WTC11 (cell line): ENCODE measurements around the gene GRPEL2. TPM values are rescaled to one million over a fixed set of nuclear protein-coding genes. Genes with fewer than 3 reads are reported as not detected.

Source experiments
- ATAC-seq: fragments of 200-7000 bp; cut with Tn5 transposase; 2 replicates; pipeline ENCODE4 v1.10.0; 2021; ENCODE audit warnings: mild to moderate bottlenecking, moderate library complexity
- CTCF ChIA-PET: fragments of 300-600 bp; sonication (Branson Sonifier 250); formaldehyde crosslinking; loops from one replicate; lab custom pipeline; 2021; ENCODE audit warnings: antibody characterized with exemption; lab: Charles Lee
- POLR2A ChIA-PET: fragments of 350-600 bp; sonication (Branson Sonifier 250); formaldehyde crosslinking; loops from one replicate; lab custom pipeline; 2021; ENCODE audit warnings: antibody characterized with exemption; lab: Charles Lee
- DNase-seq: peaks from one replicate; pipeline ENCODE4 v3.0.0; 2021; ENCODE audit warnings: low spot score
- H3K27ac Mint-ChIP-seq: 2 replicates; pipeline ENCODE4 v1.8.0; 2021; ENCODE audit warnings: mixed read lengths
- H3K27me3 Mint-ChIP-seq: 2 replicates; pipeline ENCODE4 v1.8.0; 2021; ENCODE audit warnings: low read depth, mild to moderate bottlenecking, moderate library complexity, mixed read lengths
- H3K36me3 Mint-ChIP-seq: 2 replicates; pipeline ENCODE4 v1.8.0; 2021; ENCODE audit warnings: mixed read lengths
- H3K4me1 Mint-ChIP-seq: 2 replicates; pipeline ENCODE4 v1.8.0; 2022; ENCODE audit warnings: mixed read lengths
- H3K4me3 Mint-ChIP-seq: 2 replicates; pipeline ENCODE4 v1.8.0; 2021; ENCODE audit warnings: mild to moderate bottlenecking, moderate library complexity, mixed read lengths
- H3K9me3 Mint-ChIP-seq: 2 replicates; pipeline ENCODE4 v1.8.0; 2021; ENCODE audit warnings: mixed read lengths
- CREB1 ChIP-seq: sonication (generic); formaldehyde crosslinking; IDR thresholded peaks from 2 replicates; pipeline ENCODE4 v1.8.0; 2023; ENCODE audit warnings: mild to moderate bottlenecking, missing genetic modification reagents
- ESRRA ChIP-seq: sonication (generic); formaldehyde crosslinking; IDR thresholded peaks from 2 replicates; pipeline ENCODE4 v1.8.1; 2022; ENCODE audit warnings: mild to moderate bottlenecking, missing genetic modification reagents, borderline replicate concordance
- FOXP1 ChIP-seq: sonication (generic); formaldehyde crosslinking; IDR thresholded peaks from 2 replicates; pipeline ENCODE4 v1.8.0; 2022; ENCODE audit warnings: missing genetic modification reagents, mild to moderate bottlenecking, moderate library complexity, borderline replicate concordance
- GABPB1 ChIP-seq: sonication (generic); formaldehyde crosslinking; IDR thresholded peaks from 2 replicates; pipeline ENCODE4 v1.8.1; 2023; ENCODE audit warnings: mild to moderate bottlenecking, missing genetic modification reagents
- JUN ChIP-seq: sonication (generic); formaldehyde crosslinking; IDR thresholded peaks from 2 replicates; pipeline ENCODE4 v1.8.0; 2023; ENCODE audit warnings: mild to moderate bottlenecking, missing genetic modification reagents
- KAT7 ChIP-seq: sonication (generic); formaldehyde crosslinking; IDR thresholded peaks from 2 replicates; pipeline ENCODE4 v1.8.1; 2023; ENCODE audit warnings: missing genetic modification reagents, mild to moderate bottlenecking, borderline replicate concordance
- MLX ChIP-seq: sonication (generic); formaldehyde crosslinking; IDR thresholded peaks from 2 replicates; pipeline ENCODE4 v1.8.1; 2023; ENCODE audit warnings: mild to moderate bottlenecking, missing genetic modification reagents, moderate library complexity
- MXD4 ChIP-seq: fragments of 250-450 bp; sonication (Bioruptor Pico); IDR thresholded peaks from 2 replicates; pipeline ENCODE4 v1.8.0; 2021; ENCODE audit warnings: mild to moderate bottlenecking, moderate library complexity, borderline replicate concordance
- NFE2L1 ChIP-seq: sonication (generic); formaldehyde crosslinking; IDR thresholded peaks from 2 replicates; pipeline ENCODE4 v1.8.1; 2023; ENCODE audit warnings: missing genetic modification reagents
- NR2C2 ChIP-seq: sonication (generic); formaldehyde crosslinking; IDR thresholded peaks from 2 replicates; pipeline ENCODE4 v1.8.0; 2022; ENCODE audit warnings: mild to moderate bottlenecking, missing genetic modification reagents
- NR3C1 ChIP-seq: sonication (generic); formaldehyde crosslinking; conservative IDR thresholded peaks from 2 replicates; pipeline ENCODE4 v1.8.1; 2023; ENCODE audit warnings: low read depth, mild to moderate bottlenecking, missing genetic modification reagents
- OVOL2 ChIP-seq: fragments of 250-450 bp; sonication (Bioruptor Pico); IDR thresholded peaks from 2 replicates; pipeline ENCODE4 v1.9.0; 2021; ENCODE audit warnings: mild to moderate bottlenecking, borderline replicate concordance
- PRRX2 ChIP-seq: fragments of 250-450 bp; sonication (Bioruptor Pico); IDR thresholded peaks from 2 replicates; pipeline ENCODE4 v1.8.0; 2021; ENCODE audit warnings: mild to moderate bottlenecking
- TCF7 ChIP-seq: sonication (generic); formaldehyde crosslinking; IDR thresholded peaks from 2 replicates; pipeline ENCODE4 v1.8.0; 2022; ENCODE audit warnings: mild to moderate bottlenecking, low read depth, missing genetic modification reagents, moderate library complexity
- TEAD1 ChIP-seq: sonication (generic); formaldehyde crosslinking; IDR thresholded peaks from 2 replicates; pipeline ENCODE4 v1.8.0; 2022; ENCODE audit warnings: mild to moderate bottlenecking, missing genetic modification reagents
- ZBTB21 ChIP-seq: sonication (generic); formaldehyde crosslinking; IDR thresholded peaks from 2 replicates; pipeline ENCODE4 v1.8.1; 2023; ENCODE audit warnings: mild to moderate bottlenecking, missing genetic modification reagents, borderline replicate concordance
- ZNF138 ChIP-seq: sonication (generic); formaldehyde crosslinking; conservative IDR thresholded peaks from 2 replicates; pipeline ENCODE4 v1.8.1; 2022; ENCODE audit warnings: mild to moderate bottlenecking, moderate library complexity, missing genetic modification reagents
- ZNF416 ChIP-seq: fragments of 250-450 bp; sonication (Bioruptor Pico); IDR thresholded peaks from 2 replicates; pipeline ENCODE4 v1.9.0; 2021; ENCODE audit warnings: mild to moderate bottlenecking, inconsistent platforms
- ZNF512 ChIP-seq: sonication (generic); formaldehyde crosslinking; IDR thresholded peaks from 2 replicates; pipeline ENCODE4 v1.8.1; 2022; ENCODE audit warnings: missing genetic modification reagents, borderline replicate concordance
- ZNF532 ChIP-seq: fragments of 250-450 bp; sonication (Bioruptor Pico); IDR thresholded peaks from 2 replicates; pipeline ENCODE4 v1.9.0; 2021; ENCODE audit warnings: mild to moderate bottlenecking, borderline replicate concordance
- ZNF671 ChIP-seq: fragments of 250-450 bp; sonication (Bioruptor Pico); IDR thresholded peaks from 2 replicates; pipeline ENCODE4 v1.8.0; 2021; ENCODE audit warnings: mild to moderate bottlenecking
- total RNA-seq: library from RNA; stranded (reverse); gene quantifications from 3 replicates; pipeline ENCODE4 v1.2.3, GENCODE V29; 2021

Gene GRPEL2
- total RNA-seq, 1 experiment from 2014 or later, result 48.6 TPM

- ATAC-seq, result no peak
- H3K4me3 Mint-ChIP-seq, result no peak overlapping the region
- H3K9me3 Mint-ChIP-seq, result no peaks in the 10 kb centered on the region
- no peak overlapping the region for H3K27ac Mint-ChIP-seq
- peaks cover 72% of the 10 kb centered on the region for H3K36me3 Mint-ChIP-seq
- TF ChIP-seq NR2C2 (CRISPR knock-in tag) (no peak), MLX (CRISPR knock-in tag) (no peak), KAT7 (CRISPR knock-in tag) (no peak), ZNF671 (CRISPR knock-in tag) (no peak), MXD4 (CRISPR knock-in tag) (no peak)
- TF ChIP-seq, all 79 proteins: peak for 0
- ChIA-PET POLR2A (no interaction called here), CTCF (interaction anchor here (1.4 kb wide), 1 partner anchor 19 kb away, joined by 7 read pairs; no protein-coding TSS in a partner anchor)
- H3K27me3 Mint-ChIP-seq, result no peaks in the 10 kb centered on the region
- DNase-seq, result no peak
- H3K4me1 Mint-ChIP-seq, result peaks cover 6% of the 10 kb centered on the region
Observed at GRCh38 chr5:149352169-149352568, 6.9 kb downstream of the GRPEL2 start.

- H3K27me3 Mint-ChIP-seq, result peaks cover 3% of the 10 kb centered on the region; the same call in 1 of the 2 replicates
- H3K27ac Mint-ChIP-seq, result no peak overlapping the region
- ChIA-PET CTCF (interaction anchor here (1.2 kb wide), 1 partner anchor 13 kb away, joined by 3 read pairs; no protein-coding TSS in a partner anchor), POLR2A (no interaction called here)
- H3K4me1 Mint-ChIP-seq, result peaks cover 13% of the 10 kb centered on the region
- H3K9me3 Mint-ChIP-seq, result no peaks in the 10 kb centered on the region
- H3K4me3 Mint-ChIP-seq, result no peak overlapping the region
- ATAC-seq (no peak), DNase-seq (no peak)
- peaks cover 54% of the 10 kb centered on the region for H3K36me3 Mint-ChIP-seq
- TF ChIP-seq ZNF138 (CRISPR knock-in tag), result no peak
- no peak for TF ChIP-seq ZBTB21 (CRISPR knock-in tag)
- no peak for TF ChIP-seq KAT7 (CRISPR knock-in tag)
- TF ChIP-seq ESRRA (CRISPR knock-in tag), result no peak
- no peak for TF ChIP-seq ZNF532 (CRISPR knock-in tag)
- no peak for TF ChIP-seq FOXP1 (CRISPR knock-in tag)
Observed at GRCh38 chr5:149353911-149354310, 8.6 kb downstream of the GRPEL2 start.

GRCh38 chr5:149355688-149356087, 10.4 kb downstream of the GRPEL2 start:
- no peaks in the 10 kb centered on the region for H3K9me3 Mint-ChIP-seq
- H3K36me3 Mint-ChIP-seq, result peaks cover 37% of the 10 kb centered on the region
- CTCF ChIA-PET, result interaction anchor here (0.9 to 4.0 kb wide), 3 partner anchors 10 to 41 kb away, joined by 3 to 57 read pairs (median 4); partner anchors contain the start of gene GRPEL2
- peaks cover 16% of the 10 kb centered on the region for H3K4me1 Mint-ChIP-seq
- ATAC-seq (no peak), DNase-seq (no peak)
- POLR2A ChIA-PET, result no interaction called here
- no peak overlapping the region for H3K4me3 Mint-ChIP-seq
- H3K27me3 Mint-ChIP-seq, result peaks cover 3% of the 10 kb centered on the region; the same call in 1 of the 2 replicates
- no peak overlapping the region for H3K27ac Mint-ChIP-seq
- TF ChIP-seq OVOL2 (no peak), ZNF671 (CRISPR knock-in tag) (no peak), GABPB1 (no peak), TEAD1 (CRISPR knock-in tag) (no peak), NR3C1 (no peak), JUN (CRISPR knock-in tag) (no peak), ZNF532 (CRISPR knock-in tag) (no peak), ZNF512 (CRISPR knock-in tag) (no peak), TCF7 (CRISPR knock-in tag) (no peak), NFE2L1 (no peak), ZNF416 (no peak), PRRX2 (CRISPR knock-in tag) (no peak), CREB1 (no peak)
